ENCODE results near the gene NECTIN1. TPM values are rescaled to one million over a fixed set of nuclear protein-coding genes. Genes with fewer than 3 reads are reported as not detected.

Gene NECTIN1
- total and polyA plus RNA-seq, 4 donors, result 1.3 to 7.1 (median 4.9) TPM

- Histone ChIP-seq H3K4me1 (ENCODE audit: control insufficient read depth in 1 of 2, insufficient read depth in 2 of 2, low read length in 2 of 2) (no peaks in the 10 kb centered on the region), H3K36me3 (ENCODE audit: control insufficient read depth in 1 of 2, insufficient read depth in 2 of 2, low read length in 1 of 2) (no peaks in the 10 kb centered on the region), H3K9me3 (ENCODE audit: control insufficient read depth, low read length) (no peaks in the 10 kb centered on the region), H3K4me3 (ENCODE audit: low read length in 2 of 2) (no peak overlapping the region), H3K27ac (ENCODE audit: low read depth in 1 of 2, low read length in 2 of 2) (no peak overlapping the region), H3K27me3 (ENCODE audit: control insufficient read depth in 1 of 2, insufficient read depth in 2 of 2, low read length in 1 of 2) (no peaks in the 10 kb centered on the region)
- ATAC-seq (ENCODE audit: low FRiP score) (no peak), DNase-seq (no peak)
- intact Hi-C loops (cut with DNase I), result no loop called here
These were observed 140.0 kb downstream of the NECTIN1 start for GRCh38 chr11:119589001-119589400.

Measured in aorta (tissue), 5 donors.